Cardiac muscle cell (in vitro differentiated cells and primary cell): ENCODE data around the gene EEIG1. TPM values are rescaled to one million over a fixed set of nuclear protein-coding genes. Genes with fewer than 3 reads are reported as not detected.

Source experiments
- DNase-seq, 2 donors: peaks; one replicate each; pipeline versions ENCODE4 v3.0.0 to v3.0.0-alpha.2; 2010 to 2017; ENCODE audit warnings: low read depth in 1 of 2, low spot score in 1 of 2
- H3K27ac ChIP-seq: fragments of 200-600 bp; sonication (generic); 2 replicates; pipeline ENCODE4 v1.5.1; 2016
- H3K27me3 ChIP-seq: fragments of 200-600 bp; sonication (generic); 2 replicates; pipeline ENCODE4 v1.6.0; 2016; ENCODE audit warnings: control low read depth
- H3K36me3 ChIP-seq: fragments of 200-600 bp; sonication (generic); 2 replicates; pipeline ENCODE4 v1.5.1; 2016; ENCODE audit warnings: control low read depth
- H3K4me1 ChIP-seq: fragments of 200-600 bp; sonication (generic); 2 replicates; pipeline ENCODE4 v1.8.1; 2017; ENCODE audit warnings: low read depth, mild to moderate bottlenecking, mixed run types
- H3K4me3 ChIP-seq: fragments of 200-600 bp; sonication (generic); 2 replicates; pipeline ENCODE4 v1.5.1; 2016; ENCODE audit warnings: mild to moderate bottlenecking
- H3K9me3 ChIP-seq: fragments of 200-600 bp; sonication (generic); 2 replicates; pipeline ENCODE4 v1.5.1; 2017; ENCODE audit warnings: low read depth, mild to moderate bottlenecking, control low read depth
- polyA plus RNA-seq: library from polyadenylated mRNA; unstranded; fragments of >200 nt; fragmentation: Nextera tagmentation; extraction: Ambion mirVana; gene quantifications from 2 replicates; pipeline ENCODE4 v1.2.1, GENCODE V29; 2016
- total RNA-seq: library from RNA; depleted of rRNA; stranded (reverse); fragments of >200 nt; gene quantifications from 2 replicates; pipeline ENCODE4 v1.2.3, GENCODE V29; 2016
- TF ChIP-seq, protein P1 (sequence below): IDR thresholded peaks from 2 replicates; pipeline ENCODE4 v1.5.1; 2012; ENCODE audit warnings: low read depth, mild to moderate bottlenecking, low read length

The EEIG1 gene
- total and polyA plus RNA-seq, 2 experiments from 2014 or later: 25.6 to 26.6 TPM

GRCh38 chr9:127940593-127940992 is 40.2 kb downstream of the EEIG1 start:
- Histone ChIP-seq H3K27ac (no peak overlapping the region), H3K4me1 (peaks cover 7% of the 10 kb centered on the region), H3K36me3 (peaks cover 13% of the 10 kb centered on the region), H3K9me3 (no peaks in the 10 kb centered on the region), H3K27me3 (no peaks in the 10 kb centered on the region), H3K4me3 (no peak overlapping the region)
- DNase-seq: no peak
- TF ChIP-seq, protein P1, sequence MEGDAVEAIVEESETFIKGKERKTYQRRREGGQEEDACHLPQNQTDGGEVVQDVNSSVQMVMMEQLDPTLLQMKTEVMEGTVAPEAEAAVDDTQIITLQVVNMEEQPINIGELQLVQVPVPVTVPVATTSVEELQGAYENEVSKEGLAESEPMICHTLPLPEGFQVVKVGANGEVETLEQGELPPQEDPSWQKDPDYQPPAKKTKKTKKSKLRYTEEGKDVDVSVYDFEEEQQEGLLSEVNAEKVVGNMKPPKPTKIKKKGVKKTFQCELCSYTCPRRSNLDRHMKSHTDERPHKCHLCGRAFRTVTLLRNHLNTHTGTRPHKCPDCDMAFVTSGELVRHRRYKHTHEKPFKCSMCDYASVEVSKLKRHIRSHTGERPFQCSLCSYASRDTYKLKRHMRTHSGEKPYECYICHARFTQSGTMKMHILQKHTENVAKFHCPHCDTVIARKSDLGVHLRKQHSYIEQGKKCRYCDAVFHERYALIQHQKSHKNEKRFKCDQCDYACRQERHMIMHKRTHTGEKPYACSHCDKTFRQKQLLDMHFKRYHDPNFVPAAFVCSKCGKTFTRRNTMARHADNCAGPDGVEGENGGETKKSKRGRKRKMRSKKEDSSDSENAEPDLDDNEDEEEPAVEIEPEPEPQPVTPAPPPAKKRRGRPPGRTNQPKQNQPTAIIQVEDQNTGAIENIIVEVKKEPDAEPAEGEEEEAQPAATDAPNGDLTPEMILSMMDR: no peak

DNA sequence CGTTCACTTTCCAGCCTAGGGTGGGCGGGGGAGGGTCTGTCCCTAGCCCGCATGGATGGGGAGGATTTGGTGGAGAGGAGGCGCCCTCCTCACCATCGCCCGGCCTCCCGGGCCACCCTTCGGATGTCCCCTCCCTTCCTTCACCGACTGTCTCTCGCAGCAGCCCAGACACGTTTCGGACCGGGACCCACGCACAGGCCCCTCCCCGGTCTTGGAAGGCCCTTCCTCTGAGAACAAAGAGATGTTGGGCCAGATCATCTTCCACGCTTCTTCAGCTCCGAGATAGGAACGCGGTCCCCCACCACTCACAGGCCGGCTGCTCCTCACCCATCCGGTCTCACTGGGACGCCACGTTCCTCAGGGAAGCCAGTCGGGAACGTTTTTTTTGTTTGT is 42.5 kb downstream of the EEIG1 start:
- H3K27me3 ChIP-seq: no peaks in the 10 kb centered on the region
- H3K4me1 ChIP-seq: peaks cover 7% of the 10 kb centered on the region
- no peaks in the 10 kb centered on the region for H3K9me3 ChIP-seq
- TF ChIP-seq, protein P1: no peak
- peak overlapping the region; percentile 76 for H3K4me3 ChIP-seq
- peak in 1 of 2 donors; percentile 55 for DNase-seq
- H3K27ac ChIP-seq: peak overlapping the region; percentile 30
- H3K36me3 ChIP-seq: peaks cover 4% of the 10 kb centered on the region

GRCh38 chr9:127937388-127938297 is 43.1 kb downstream of the EEIG1 start, which contains the start of gene DPM2:
DPM2 (minus strand) TSS chr9:127937854; CDS start chr9:127937820, 34 bp downstream.
- TF ChIP-seq, protein P1: no peak
- peak; percentile 89 to 91 for DNase-seq
- no peaks in the 10 kb centered on the region for H3K9me3 ChIP-seq
- H3K27me3 ChIP-seq: no peaks in the 10 kb centered on the region
- H3K4me1 ChIP-seq: peaks cover 7% of the 10 kb centered on the region
- H3K27ac ChIP-seq: peak within 1 kb of the TSS; percentile 30
- peak within 1 kb of the TSS; percentile 76 for H3K4me3 ChIP-seq
- H3K36me3 ChIP-seq: peaks cover 4% of the 10 kb centered on the region

GRCh38 chr9:127937056-127937387 is 43.8 kb downstream of the EEIG1 start:
- no peak overlapping the region for H3K27ac ChIP-seq

DNA sequence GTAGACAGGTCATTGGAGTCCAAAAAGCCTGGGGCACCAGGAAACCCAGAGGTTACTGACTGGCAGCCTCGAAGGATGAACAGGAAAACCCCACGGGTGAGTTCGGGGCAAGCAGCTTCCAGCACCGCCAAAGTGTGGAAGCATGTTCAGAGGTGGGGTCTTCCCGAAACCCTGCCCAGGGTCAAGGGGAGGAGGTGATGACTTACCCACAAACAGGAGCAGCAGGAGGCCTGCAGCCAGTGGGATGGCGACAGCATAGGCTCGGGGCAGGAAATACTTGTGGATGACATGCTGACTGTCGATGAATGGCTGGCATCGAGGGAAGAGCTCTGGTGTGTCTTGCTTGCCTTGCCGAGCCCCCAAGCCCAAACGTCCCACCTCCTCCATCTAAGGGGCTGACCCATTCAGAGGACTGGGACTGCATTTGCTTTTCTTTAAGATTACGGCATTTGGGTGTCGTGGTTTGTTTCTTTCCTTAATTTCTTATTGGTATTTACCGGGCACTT is 44.4 kb downstream of the EEIG1 start:
- Histone ChIP-seq H3K9me3 (no peaks in the 10 kb centered on the region), H3K27ac (no peak overlapping the region), H3K4me1 (peaks cover 7% of the 10 kb centered on the region), H3K4me3 (peak overlapping the region; percentile 76), H3K36me3 (no peaks in the 10 kb centered on the region), H3K27me3 (no peaks in the 10 kb centered on the region)
- no peak for DNase-seq
- TF ChIP-seq, protein P1: no peak

More at GRCh38 chr9:127937056-127937387, 43.8 kb downstream of the EEIG1 start:
- TF ChIP-seq, protein P1: no peak
- Histone ChIP-seq H3K4me3 (peak overlapping the region; percentile 76), H3K4me1 (peaks cover 7% of the 10 kb centered on the region), H3K27me3 (no peaks in the 10 kb centered on the region), H3K9me3 (no peaks in the 10 kb centered on the region), H3K36me3 (peaks cover under 1% of the 10 kb centered on the region)
- DNase-seq: no peak
